ENCODE results near the gene SULT1C4. TPM values are rescaled to one million over a fixed set of nuclear protein-coding genes. Genes with fewer than 3 reads are reported as not detected.

Gene SULT1C4
- total and polyA plus RNA-seq, 9 donors: 11.3 to 47.1 (median 17.6) TPM

GRCh38 chr2:108370080-108370479 is 7.7 kb upstream of the SULT1C4 start:
- H3K27me3 ChIP-seq: no peaks in the 10 kb centered on the region
- intact Hi-C loops (cut with DNase I): no loop called here
- no peaks in the 10 kb centered on the region for H3K36me3 ChIP-seq
- DNase-seq: no peak
- no peaks in the 10 kb centered on the region for H3K4me1 ChIP-seq (ENCODE audit: insufficient read depth)
- TF ChIP-seq CTCF (IDR thresholded peaks at IDR 0.05): no peak
- no peak for TF ChIP-seq EP300 (IDR thresholded peaks at IDR 0.05)
- TF ChIP-seq POLR2A (IDR thresholded peaks at IDR 0.05): no peak
- H3K9me3 ChIP-seq: no peaks in the 10 kb centered on the region
- 90 to 93% (median 91%) methylated on average over 2 of the region's 2 CpGs for WGBS, 3 donors
- H3K27ac ChIP-seq: no peak overlapping the region
- no peak overlapping the region for H3K4me3 ChIP-seq

GRCh38 chr2:108376774-108377173 is 980 bp upstream of the SULT1C4 start:
- no peak for DNase-seq
- H3K27ac ChIP-seq: peak overlapping the region; percentile 30 to 92
- no peaks in the 10 kb centered on the region for H3K36me3 ChIP-seq
- no peak overlapping the region for H3K4me3 ChIP-seq
- 79 to 88% (median 84%) methylated on average over 4 of the region's 4 CpGs for WGBS, 3 donors
- no peaks in the 10 kb centered on the region for H3K9me3 ChIP-seq
- intact Hi-C loops (cut with DNase I): no loop called here
- no peak for TF ChIP-seq CTCF (IDR thresholded peaks at IDR 0.05)
- no peak for TF ChIP-seq POLR2A (IDR thresholded peaks at IDR 0.05)
- TF ChIP-seq EP300 (IDR thresholded peaks at IDR 0.05): no peak
- peaks cover 10% of the 10 kb centered on the region for H3K4me1 ChIP-seq (ENCODE audit: insufficient read depth)
- H3K27me3 ChIP-seq: no peaks in the 10 kb centered on the region

GRCh38 chr2:108377401-108377800 is 353 bp upstream of the SULT1C4 start:
- Histone ChIP-seq H3K9me3 (no peaks in the 10 kb centered on the region), H3K36me3 (no peaks in the 10 kb centered on the region), H3K27ac (peak overlapping the region; percentile 30 to 92), H3K4me1 (ENCODE audit: insufficient read depth) (peaks cover 10% of the 10 kb centered on the region), H3K27me3 (no peaks in the 10 kb centered on the region), H3K4me3 (peak overlapping the region; percentile 34)
- no peak for DNase-seq
- 0% methylated on average over 1 of the region's 1 CpG for WGBS, 3 donors
- intact Hi-C loops (cut with DNase I): no loop called here
- TF ChIP-seq POLR2A (IDR thresholded peaks at IDR 0.05) (no peak), EP300 (IDR thresholded peaks at IDR 0.05) (no peak), CTCF (IDR thresholded peaks at IDR 0.05) (no peak)

GRCh38 chr2:108378851-108379250 is 1.1 kb downstream of the SULT1C4 start:
- Histone ChIP-seq H3K36me3 (no peaks in the 10 kb centered on the region), H3K27me3 (no peaks in the 10 kb centered on the region), H3K4me3 (peak overlapping the region; percentile 34), H3K27ac (peak overlapping the region in 1 of 2 donors; percentile 92), H3K9me3 (no peaks in the 10 kb centered on the region), H3K4me1 (ENCODE audit: insufficient read depth) (peaks cover 12% of the 10 kb centered on the region)
- DNase-seq: no peak
- no peak for TF ChIP-seq EP300 (IDR thresholded peaks at IDR 0.05)
- TF ChIP-seq CTCF (IDR thresholded peaks at IDR 0.05): no peak
- TF ChIP-seq POLR2A (IDR thresholded peaks at IDR 0.05): no peak
- WGBS, 3 donors: 34 to 57% (median 45%) methylated on average over 2 of the region's 2 CpGs
- intact Hi-C loops (cut with DNase I): no loop called here
